NOMO-1 (cell line): Measurements from ENCODE around the gene VPS29.

Experiments
- DNase-seq, 2 experiments: peaks; one replicate each; lab custom pipeline; 2025; ENCODE audit not compliant: unreplicated experiment in 2 of 2; lab: John Stamatoyannopoulos, UW

VPS29 gene

DNA sequence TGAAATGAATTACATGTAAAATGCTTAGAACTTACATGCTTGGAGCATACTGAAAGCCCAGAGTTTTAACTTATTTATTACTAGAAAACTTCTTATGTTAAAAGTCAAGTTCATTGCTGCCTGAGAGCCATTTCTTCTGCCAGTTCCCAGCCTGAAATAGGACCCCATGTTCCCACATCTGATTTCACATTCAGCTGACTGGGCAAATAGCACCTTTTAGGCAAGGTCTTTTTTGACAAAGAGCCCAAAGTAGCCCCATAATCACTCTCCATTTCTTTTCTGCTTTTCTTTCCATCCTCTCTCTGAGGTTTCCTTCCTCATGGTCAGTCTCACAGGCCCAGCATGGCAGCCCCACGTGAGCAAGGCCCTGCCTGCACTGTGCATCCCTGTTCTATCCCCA lies 50.6 kb downstream of the VPS29 start:
- DNase-seq: no peak

DNA sequence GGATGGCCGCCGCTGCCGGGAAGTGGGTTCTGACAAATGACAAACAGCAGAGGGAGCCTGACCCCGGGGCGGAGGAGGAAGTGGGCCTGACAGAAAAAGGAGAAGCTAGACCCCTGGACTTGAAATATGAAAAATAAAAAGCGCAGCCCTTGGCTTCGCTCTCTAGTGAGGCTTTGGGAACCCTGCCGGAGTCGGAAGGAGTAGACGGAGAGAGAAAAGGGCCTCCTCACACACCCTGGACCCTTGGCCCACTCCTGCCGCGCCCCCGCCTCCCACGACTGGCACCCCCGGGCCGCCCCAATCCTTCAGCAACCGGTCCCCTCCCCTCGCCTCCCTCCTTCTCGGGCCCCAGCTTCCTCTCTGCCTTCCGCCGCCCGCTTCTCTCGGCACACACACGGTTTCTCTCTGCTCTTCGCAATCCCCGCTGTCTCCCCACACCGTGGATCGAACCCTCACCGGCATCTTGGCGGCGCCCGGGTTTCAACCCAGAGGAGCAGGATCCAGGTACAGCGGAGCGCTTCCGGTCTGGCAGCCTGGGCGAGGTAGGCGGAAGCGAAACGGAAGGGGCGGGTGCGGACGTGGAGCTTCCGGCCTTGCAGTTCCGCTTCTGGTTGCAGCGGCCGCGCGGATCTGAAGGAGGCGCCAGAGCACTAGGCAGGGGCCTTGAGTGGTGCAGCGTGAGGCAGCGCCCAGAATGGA lies 52.0 kb downstream of the VPS29 start, which contains the start of gene ARPC3:
TSS of gene ARPC3 (minus strand) at position 539 of the 699 bp plus-strand sequence. CDS start at position 462, 77 bp downstream.
- peak; percentile 90 to 94 for DNase-seq

DNA sequence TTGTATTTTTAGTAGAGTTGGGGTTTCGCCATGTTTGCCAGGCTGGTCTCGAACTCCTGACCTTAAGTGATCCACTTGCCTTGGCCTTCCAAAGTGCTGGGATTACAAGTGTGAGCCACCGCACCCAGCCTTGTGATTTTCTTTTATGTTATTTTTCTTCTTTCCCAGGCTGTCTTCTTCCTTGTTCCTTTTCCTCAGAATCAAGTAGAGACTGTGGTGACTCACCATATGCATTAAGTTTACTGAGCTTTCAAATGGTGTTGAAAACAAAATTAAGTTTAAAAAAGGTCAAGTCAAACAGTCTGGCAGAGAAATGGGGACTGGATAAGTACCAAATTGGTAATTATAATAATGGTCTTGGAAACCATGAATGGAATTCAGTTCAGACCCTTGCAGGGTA lies 57.5 kb downstream of the VPS29 start:
- no peak for DNase-seq
